Kidney (tissue), 14 donors: ENCODE measurements around the gene JARID2. TPM values are rescaled to one million over a fixed set of nuclear protein-coding genes. Genes with fewer than 3 reads are reported as not detected.

Source experiments
- DNase-seq, 5 donors: peaks; one replicate each; pipeline ENCODE4 v3.0.0-alpha.2; 2013 to 2020
- FAIRE-seq: peaks from 2 replicates; lab custom pipeline; 2012; peaks lifted over from hg19 to GRCh38; lab: Jason Lieb, UNC
- H3K27ac ChIP-seq, 2 donors: one replicate each; pipeline ENCODE4 v1.7.0; 2013; ENCODE audit warnings: low read depth in 2 of 2, low read length in 2 of 2, inconsistent platforms in 1 of 2
- H3K27me3 ChIP-seq: one replicate; pipeline ENCODE4 v1.7.1; 2013; ENCODE audit warnings: low read length, inconsistent platforms; ENCODE audit not compliant: control insufficient read depth, insufficient read depth
- H3K36me3 ChIP-seq, 3 donors: one replicate each; pipeline versions ENCODE4 v1.7.0 to v1.7.1; 2013; ENCODE audit warnings: low read length in 3 of 3, control low read depth in 1 of 3, inconsistent platforms in 1 of 3; ENCODE audit not compliant: insufficient read depth in 3 of 3, control insufficient read depth in 2 of 3
- H3K4me1 ChIP-seq, 3 donors: one replicate each; pipeline versions ENCODE4 v1.7.0 to v1.7.1; 2013; ENCODE audit warnings: low read length in 3 of 3, inconsistent platforms in 1 of 3, low read depth in 1 of 3; ENCODE audit not compliant: control insufficient read depth in 2 of 3, insufficient read depth in 2 of 3
- H3K4me3 ChIP-seq, 3 donors: one replicate each; pipeline versions ENCODE4 v1.7.0 to v1.8.1; 2013; ENCODE audit warnings: low read length in 3 of 3, control low read depth in 1 of 3, inconsistent platforms in 1 of 3
- H3K9ac ChIP-seq, 3 donors: one replicate each; pipeline versions ENCODE4 v1.7.0 to v1.7.1; 2013; ENCODE audit warnings: low read length in 3 of 3, control low read depth in 1 of 3, inconsistent platforms in 1 of 3
- H3K9me3 ChIP-seq, 3 donors: one replicate each; pipeline versions ENCODE4 v1.7.0 to v1.7.1; 2013; ENCODE audit warnings: low read length in 3 of 3, control low read depth in 1 of 3, inconsistent platforms in 1 of 3; ENCODE audit not compliant: control insufficient read depth in 2 of 3, insufficient read depth in 1 of 3
- CTCF ChIP-seq: IDR thresholded peaks from 3 replicates; pipeline ENCODE4 v1.5.1; 2012; ENCODE audit warnings: mild to moderate bottlenecking, moderate library complexity, borderline replicate concordance; ENCODE audit not compliant: insufficient read depth; ENCODE audit errors: extremely low read depth
- intact Hi-C: fragments of 100-400 bp; cut with DNase I; formaldehyde crosslinking; loops from one replicate; pipeline ENCODE4 v1.11.1; 2022
- polyA plus RNA-seq: library from polyadenylated mRNA; stranded (reverse); fragments of 350-450 nt; fragmentation: Illumina TruSeq; extraction: RNeasy Lipid Tissue Mini Kit (QIAGEN cat#74804); gene quantifications from one replicate; pipeline ENCODE4 v1.2.3, GENCODE V29; 2014; ENCODE audit warnings: low read depth, low replicate concordance; ENCODE audit not compliant: insufficient read depth
- total RNA-seq: library from RNA; stranded (reverse); fragmentation: NEBNext Ultra II Directional; extraction: Animal tissue kit (Norgen Biotek cat#: 25700); gene quantifications from one replicate; pipeline ENCODE4 v1.2.1, GENCODE V29; 2021
- donor health status: control.
- donor health status: control.
- donor health status: control.
- donor health status: control.
- donor health status: control.
- donor health status: DM: yes; HTN: yes; CAD: no.
- donor health status: Normal renal cell carcinoma (clear cell type).

JARID2 gene
- total and polyA plus RNA-seq, 2 donors from 2014 or later = 1.8 to 12.3 TPM

- Histone ChIP-seq H3K36me3 (no peaks in the 10 kb centered on the region), H3K9ac (no peak overlapping the region), H3K4me3 (no peak overlapping the region), H3K27me3 (no peaks in the 10 kb centered on the region), H3K4me1 (peaks cover 0 to 7% (median 3%) of the 10 kb centered on the region in 3 donors), H3K9me3 (no peaks in the 10 kb centered on the region), H3K27ac (no peak overlapping the region)
- FAIRE-seq (no peak), DNase-seq (no peak)
- TF ChIP-seq CTCF = no peak
- intact Hi-C loops = no loop called here
These were observed 310.8 kb downstream of the JARID2 start for GRCh38 chr6:15556711-15557110.

GRCh38 chr6:15557174-15557573, 311.3 kb downstream of the JARID2 start:
- H3K27ac ChIP-seq = no peak overlapping the region
- intact Hi-C loops = no loop called here
- H3K9me3 ChIP-seq = no peaks in the 10 kb centered on the region
- FAIRE-seq (no peak), DNase-seq (no peak)
- no peak overlapping the region for H3K9ac ChIP-seq
- no peak for TF ChIP-seq CTCF
- no peaks in the 10 kb centered on the region for H3K27me3 ChIP-seq
- H3K4me1 ChIP-seq = peaks cover 0 to 4% (median 0%) of the 10 kb centered on the region in 3 donors
- no peak overlapping the region for H3K4me3 ChIP-seq
- H3K36me3 ChIP-seq = no peaks in the 10 kb centered on the region

DNA sequence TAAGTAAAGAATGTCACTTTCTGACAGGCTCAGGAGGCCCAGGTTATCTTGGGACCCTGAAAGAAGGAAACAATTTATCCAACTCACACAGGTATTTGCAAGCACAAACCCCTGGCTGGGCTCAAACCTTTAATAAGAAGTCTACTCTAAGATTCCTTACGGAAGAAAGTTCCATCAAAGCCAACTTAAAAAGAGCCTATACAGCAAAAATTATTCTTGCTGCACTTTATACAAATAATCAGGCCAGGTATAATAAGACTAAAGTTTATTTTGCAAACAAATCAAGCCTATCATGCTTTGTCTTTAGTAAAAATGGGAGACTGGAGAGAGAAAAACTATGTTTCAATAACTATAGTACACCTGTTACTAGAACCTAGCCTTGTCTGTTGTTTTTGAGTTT, 314.8 kb downstream of the JARID2 start:
- Histone ChIP-seq H3K9ac (no peak overlapping the region), H3K27ac (no peak overlapping the region), H3K4me3 (no peak overlapping the region), H3K9me3 (no peaks in the 10 kb centered on the region), H3K36me3 (no peaks in the 10 kb centered on the region), H3K4me1 (peaks cover 0 to 11% (median 7%) of the 10 kb centered on the region in 3 donors), H3K27me3 (no peaks in the 10 kb centered on the region)
- no peak for TF ChIP-seq CTCF
- intact Hi-C loops = no loop called here
- no peak for DNase-seq
- no peak for FAIRE-seq
